C4-2B (cell line): ENCODE data around the gene P3H2.

Experiments used
- H3K27ac ChIP-seq: fragments of 450-650 bp; 2 replicates; pipeline ENCODE4 v1.5.1; 2017
- CTCF ChIP-seq: fragments of 450-650 bp; conservative IDR thresholded peaks from 2 replicates; pipeline ENCODE4 v1.5.1; 2017; ENCODE audit warnings: mild to moderate bottlenecking
- ZFX ChIP-seq: fragments of 450-650 bp; IDR thresholded peaks from 2 replicates; pipeline ENCODE4 v1.6.1; 2017

P3H2 gene

GRCh38 chr3:190132371-190132770, 11.7 kb upstream of the P3H2 start:
- TF ChIP-seq CTCF (no peak), ZFX (no peak)
- no peak overlapping the region for H3K27ac ChIP-seq

DNA sequence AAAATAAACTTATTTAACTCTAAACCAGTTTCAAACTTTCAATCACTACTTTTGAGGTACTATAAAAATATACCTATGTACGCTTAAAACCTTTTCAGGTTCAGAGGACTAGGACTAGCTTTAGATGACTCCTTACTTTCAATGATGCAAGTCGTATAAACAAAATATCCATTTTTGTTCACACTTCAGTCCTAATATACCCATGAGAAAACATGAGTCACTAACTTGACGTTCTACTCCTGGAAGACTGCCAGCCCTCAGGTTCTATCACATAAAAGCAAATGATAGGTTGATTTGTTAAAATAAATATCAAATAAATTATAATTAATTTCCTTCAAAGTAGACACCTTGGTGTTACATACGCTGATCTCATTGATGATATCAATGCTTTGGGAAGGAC, 10.6 kb upstream of the P3H2 start:
- no peak overlapping the region for H3K27ac ChIP-seq
- TF ChIP-seq ZFX = no peak
- no peak for TF ChIP-seq CTCF

DNA sequence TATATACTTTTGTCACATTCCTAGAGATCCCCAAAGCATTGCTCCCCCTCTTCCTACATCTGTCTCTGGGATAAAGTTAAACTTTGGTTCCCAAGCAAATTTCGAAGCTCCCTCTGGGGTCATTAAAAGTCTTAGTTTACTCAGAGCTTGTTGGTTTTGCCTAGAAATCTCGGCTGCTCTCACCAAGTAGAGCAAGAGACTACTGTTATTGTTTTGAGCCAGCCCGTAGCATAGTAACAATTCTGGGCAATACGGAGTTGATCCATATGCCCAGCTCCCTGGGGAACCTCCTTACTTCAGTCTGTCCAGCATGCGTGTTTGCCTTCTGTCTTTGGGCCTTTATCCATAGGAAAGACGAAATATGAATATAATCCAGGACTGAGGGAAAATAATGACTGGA, 10.0 kb upstream of the P3H2 start:
- TF ChIP-seq ZFX (no peak), CTCF (no peak)
- no peak overlapping the region for H3K27ac ChIP-seq

DNA sequence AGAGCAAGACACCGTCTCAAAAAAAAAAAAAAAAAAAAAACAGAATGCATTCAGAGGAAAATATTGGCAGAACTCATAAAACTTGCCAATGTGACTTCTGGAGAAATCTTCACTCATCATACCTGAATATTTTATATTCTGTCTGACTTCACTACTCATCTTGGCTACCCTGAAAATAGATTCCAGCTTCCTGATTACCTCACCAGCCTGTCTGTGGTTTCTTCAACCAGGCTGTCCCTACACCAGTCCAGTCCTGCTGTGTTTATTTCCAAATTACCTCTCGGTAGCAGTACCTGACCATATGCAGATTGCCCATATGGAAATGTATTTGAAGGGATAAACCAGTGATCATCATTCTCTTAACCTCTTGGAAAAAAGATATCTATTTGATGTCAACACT, 9.3 kb upstream of the P3H2 start:
- TF ChIP-seq CTCF (no peak), ZFX (no peak)
- no peak overlapping the region for H3K27ac ChIP-seq

- TF ChIP-seq CTCF (no peak), ZFX (no peak)
- H3K27ac ChIP-seq = no peak overlapping the region
These were observed 7.1 kb upstream of the P3H2 start for GRCh38 chr3:190127797-190128196.

GRCh38 chr3:190127195-190127594, 6.5 kb upstream of the P3H2 start:
- no peak overlapping the region for H3K27ac ChIP-seq
- TF ChIP-seq ZFX = no peak
- TF ChIP-seq CTCF = no peak

DNA sequence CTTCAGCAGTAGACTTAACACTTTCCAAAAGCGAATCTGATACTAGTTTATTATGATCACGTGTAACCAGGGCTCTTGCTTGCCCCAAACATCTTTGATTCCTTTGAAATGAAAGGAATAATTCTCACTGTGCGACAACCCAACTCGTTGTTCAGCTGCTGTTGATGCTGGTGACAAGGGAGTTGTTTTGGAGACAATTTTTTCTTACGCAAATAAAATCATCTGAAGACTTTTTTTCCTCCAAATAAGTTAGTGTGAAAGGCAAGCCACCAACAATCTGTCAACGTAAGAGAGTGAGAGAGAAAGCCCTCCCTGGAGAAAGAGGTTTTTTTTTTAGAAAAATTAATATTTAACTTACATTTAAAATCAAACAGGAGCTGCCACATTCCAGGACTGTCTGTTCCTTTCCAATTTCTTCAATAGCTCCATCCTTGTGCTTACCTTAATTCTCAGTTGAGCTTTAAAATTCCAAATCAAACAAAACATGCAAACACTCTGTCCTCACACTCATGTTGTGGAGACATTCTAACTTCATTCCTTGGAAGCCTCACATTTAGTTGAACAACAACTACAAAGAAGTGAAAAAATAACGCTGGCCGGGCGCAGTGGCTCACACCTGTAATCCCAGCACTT, 4.9 kb upstream of the P3H2 start:
- no peak for TF ChIP-seq CTCF
- no peak for TF ChIP-seq ZFX
- no peak overlapping the region for H3K27ac ChIP-seq
